OCI-LY7 (cell line): ENCODE results near the gene CEND1.

Experiments
- EZH2phosphoT487 ChIP-seq: fragments of 200-600 bp; sonication (generic); IDR thresholded peaks from 2 replicates; pipeline ENCODE4 v1.6.1; 2018; ENCODE audit warnings: low read depth, borderline replicate concordance, mild to moderate bottlenecking, mixed run types, antibody characterized with exemption, low read length, moderate library complexity, mixed read lengths
- TF ChIP-seq, protein P1 (sequence below): fragments of 200-600 bp; sonication (generic); conservative IDR thresholded peaks from 2 replicates; pipeline ENCODE4 v1.5.1; 2014; ENCODE audit warnings: mild to moderate bottlenecking, antibody characterized with exemption, low read length, moderate library complexity, mixed read lengths

DNA sequence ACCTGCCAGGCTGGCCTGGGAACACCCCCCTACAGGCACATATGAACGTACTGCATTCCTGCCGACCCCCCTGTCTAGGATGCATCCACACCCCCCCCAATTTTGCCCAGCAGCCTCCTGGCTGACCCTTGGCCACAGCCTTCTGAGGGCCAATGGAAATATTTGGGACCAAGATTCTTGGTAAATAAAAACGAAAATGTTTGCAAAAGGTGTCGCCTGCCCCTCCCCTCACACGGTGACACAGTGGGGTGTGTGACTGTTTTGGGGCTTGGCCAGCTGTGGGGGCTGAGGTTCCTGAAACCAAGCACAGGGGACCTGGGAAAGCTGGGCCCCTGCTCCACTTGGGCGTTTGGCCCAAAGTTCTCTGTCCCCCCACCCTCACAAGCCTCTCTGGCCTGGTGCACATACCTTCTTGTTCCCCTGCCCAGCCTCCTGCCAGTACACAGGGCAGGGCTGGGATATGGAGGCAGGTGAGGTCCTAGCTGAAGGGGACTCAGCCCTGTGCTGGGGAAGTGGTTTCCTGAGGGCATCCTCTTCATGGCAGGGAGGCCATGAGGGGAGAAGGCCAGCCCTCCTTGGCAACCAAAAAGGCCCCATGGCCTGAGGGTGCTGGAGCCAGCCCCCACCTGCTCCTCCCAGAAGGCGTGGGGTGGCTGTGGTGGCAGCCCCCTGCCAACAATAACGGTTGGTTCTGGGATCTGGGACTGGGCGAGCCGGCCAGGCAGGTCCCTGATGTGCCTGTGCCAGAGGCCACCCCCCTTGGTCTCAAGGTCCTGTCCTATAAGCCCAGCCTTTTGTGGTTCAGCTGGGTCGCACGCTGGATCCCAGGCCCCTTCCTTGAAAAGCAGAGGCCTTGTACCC is 35.7 kb upstream of the CEND1 start:
- TF ChIP-seq, protein P1, sequence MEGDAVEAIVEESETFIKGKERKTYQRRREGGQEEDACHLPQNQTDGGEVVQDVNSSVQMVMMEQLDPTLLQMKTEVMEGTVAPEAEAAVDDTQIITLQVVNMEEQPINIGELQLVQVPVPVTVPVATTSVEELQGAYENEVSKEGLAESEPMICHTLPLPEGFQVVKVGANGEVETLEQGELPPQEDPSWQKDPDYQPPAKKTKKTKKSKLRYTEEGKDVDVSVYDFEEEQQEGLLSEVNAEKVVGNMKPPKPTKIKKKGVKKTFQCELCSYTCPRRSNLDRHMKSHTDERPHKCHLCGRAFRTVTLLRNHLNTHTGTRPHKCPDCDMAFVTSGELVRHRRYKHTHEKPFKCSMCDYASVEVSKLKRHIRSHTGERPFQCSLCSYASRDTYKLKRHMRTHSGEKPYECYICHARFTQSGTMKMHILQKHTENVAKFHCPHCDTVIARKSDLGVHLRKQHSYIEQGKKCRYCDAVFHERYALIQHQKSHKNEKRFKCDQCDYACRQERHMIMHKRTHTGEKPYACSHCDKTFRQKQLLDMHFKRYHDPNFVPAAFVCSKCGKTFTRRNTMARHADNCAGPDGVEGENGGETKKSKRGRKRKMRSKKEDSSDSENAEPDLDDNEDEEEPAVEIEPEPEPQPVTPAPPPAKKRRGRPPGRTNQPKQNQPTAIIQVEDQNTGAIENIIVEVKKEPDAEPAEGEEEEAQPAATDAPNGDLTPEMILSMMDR, result no peak
- TF ChIP-seq EZH2phosphoT487, result no peak
